ENCODE data around the gene ADGRL3.

ADGRL3 gene

DNA sequence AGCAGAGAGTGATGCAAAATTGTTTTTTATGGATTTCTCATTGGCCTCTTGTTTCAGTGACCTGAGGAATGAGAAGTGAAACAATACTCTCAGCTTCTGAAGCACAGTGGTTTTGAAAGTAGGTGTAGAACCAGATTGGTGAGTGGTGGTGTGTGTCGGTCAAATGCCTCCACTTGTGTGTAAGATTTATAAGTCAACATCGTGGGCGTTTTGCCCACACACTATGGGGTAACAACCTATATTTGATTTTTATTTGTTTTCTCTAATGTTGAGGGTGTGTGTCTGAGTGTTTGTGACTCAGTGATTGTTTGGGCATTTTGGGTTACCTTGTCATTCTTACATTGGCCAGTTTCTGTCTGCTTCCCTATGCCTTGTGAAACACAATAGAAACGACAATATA, 23.3 kb downstream of the ADGRL3 start:
- no peak for DNase-seq
- H3K4me1 Mint-ChIP-seq: no peaks in the 10 kb centered on the region
- H3K27me3 Mint-ChIP-seq: no peaks in the 10 kb centered on the region
- H3K4me3 Mint-ChIP-seq: no peak overlapping the region
- H3K9me3 Mint-ChIP-seq: peaks cover 6% of the 10 kb centered on the region
- no peak overlapping the region for H3K27ac Mint-ChIP-seq
- H3K36me3 Mint-ChIP-seq (ENCODE audit: low read depth): no peaks in the 10 kb centered on the region
- no peak for ATAC-seq

DNA sequence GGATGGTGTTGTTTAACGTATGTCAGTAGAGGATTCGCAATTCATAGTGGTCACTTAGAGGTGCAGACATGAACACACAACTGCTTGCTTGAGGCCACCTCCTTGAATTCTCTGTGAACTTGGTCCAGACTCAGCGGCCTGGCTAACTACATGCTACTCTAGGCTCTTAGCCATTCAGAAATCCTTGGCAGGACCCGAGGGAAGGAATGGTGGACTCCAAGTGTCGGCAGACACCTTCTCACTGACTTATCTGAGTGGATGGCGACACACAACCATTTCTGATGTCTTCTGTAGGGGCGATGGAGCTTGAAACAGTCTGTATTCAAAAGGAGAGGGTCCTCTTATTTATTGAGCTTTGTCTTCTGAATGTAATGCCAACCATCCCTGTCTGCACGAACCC, 24.4 kb downstream of the ADGRL3 start:
- no peaks in the 10 kb centered on the region for H3K27me3 Mint-ChIP-seq
- no peaks in the 10 kb centered on the region for H3K4me1 Mint-ChIP-seq
- no peak overlapping the region for H3K27ac Mint-ChIP-seq
- H3K36me3 Mint-ChIP-seq (ENCODE audit: low read depth): no peaks in the 10 kb centered on the region
- DNase-seq (no peak), ATAC-seq (no peak)
- no peak overlapping the region for H3K4me3 Mint-ChIP-seq
- peaks cover 6% of the 10 kb centered on the region for H3K9me3 Mint-ChIP-seq

DNA sequence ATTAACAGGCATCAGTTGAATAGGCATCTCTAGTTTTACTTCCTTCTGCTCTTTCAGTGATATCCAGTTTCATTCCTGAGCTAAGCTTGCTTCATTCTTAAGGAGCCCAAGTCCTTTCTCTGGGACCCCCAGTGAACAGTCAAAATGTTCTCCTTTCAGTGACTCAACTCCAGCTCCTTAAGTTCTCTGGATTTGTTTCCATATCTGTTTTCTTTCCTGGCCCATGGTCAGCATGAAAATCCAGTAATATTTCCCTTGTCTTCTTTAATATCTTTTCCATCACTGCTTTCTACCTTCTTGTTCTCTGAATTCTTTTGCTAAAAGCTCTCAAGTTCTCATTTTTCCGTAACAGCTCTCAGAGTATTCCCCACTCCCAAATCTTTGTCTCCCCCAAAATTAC, 25.5 kb downstream of the ADGRL3 start:
- H3K9me3 Mint-ChIP-seq: peaks cover 4% of the 10 kb centered on the region
- H3K4me3 Mint-ChIP-seq: no peak overlapping the region
- H3K36me3 Mint-ChIP-seq (ENCODE audit: low read depth): no peaks in the 10 kb centered on the region
- no peaks in the 10 kb centered on the region for H3K27me3 Mint-ChIP-seq
- no peak for ATAC-seq
- no peak for DNase-seq
- no peak overlapping the region for H3K27ac Mint-ChIP-seq
- no peaks in the 10 kb centered on the region for H3K4me1 Mint-ChIP-seq

DNA sequence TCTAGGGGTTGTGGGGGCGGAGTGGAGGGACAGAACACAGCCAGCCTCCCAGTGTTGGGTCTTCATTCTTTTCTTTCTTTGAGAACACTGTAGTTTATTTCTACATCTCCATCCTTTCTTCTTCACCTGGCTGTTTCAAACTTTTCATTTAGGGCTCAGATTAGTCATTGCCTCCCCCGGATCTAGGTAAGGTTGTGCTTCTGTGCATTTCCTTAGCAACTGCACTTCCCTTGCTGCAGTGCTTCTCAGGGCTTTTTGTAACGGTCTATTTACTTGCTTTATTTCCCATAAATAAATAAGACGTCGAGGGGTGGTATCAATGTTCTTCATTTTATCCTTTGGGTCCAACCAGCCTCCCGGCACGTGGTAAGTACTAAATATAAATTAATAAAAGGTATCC, 31.3 kb downstream of the ADGRL3 start:
- DNase-seq (no peak), ATAC-seq (no peak)
- no peaks in the 10 kb centered on the region for H3K36me3 Mint-ChIP-seq (ENCODE audit: low read depth)
- H3K27ac Mint-ChIP-seq: no peak overlapping the region
- H3K4me1 Mint-ChIP-seq: no peaks in the 10 kb centered on the region
- peaks cover 24% of the 10 kb centered on the region for H3K9me3 Mint-ChIP-seq
- H3K27me3 Mint-ChIP-seq: no peaks in the 10 kb centered on the region
- no peak overlapping the region for H3K4me3 Mint-ChIP-seq

DNA sequence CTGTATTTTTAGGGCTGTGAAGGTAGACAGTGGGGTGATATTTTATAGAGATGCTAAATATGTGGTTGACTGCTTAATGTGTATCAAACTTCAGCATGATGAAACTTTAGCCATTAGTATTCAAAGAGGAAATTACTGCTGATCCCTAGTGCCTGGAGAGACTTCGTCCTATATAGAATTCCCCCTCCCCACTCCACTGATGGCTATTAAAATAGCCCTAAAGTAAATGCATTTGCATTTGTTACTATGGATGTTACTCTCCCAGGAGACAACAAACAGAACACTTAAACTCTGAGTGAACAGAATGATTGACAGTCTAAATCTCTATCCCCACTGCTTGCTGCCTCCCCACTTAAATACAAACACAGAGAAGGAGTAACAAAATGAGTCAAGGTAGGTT, 39.1 kb downstream of the ADGRL3 start:
- Mint-ChIP-seq H3K4me3 (no peak overlapping the region), H3K36me3 (ENCODE audit: low read depth) (no peaks in the 10 kb centered on the region), H3K9me3 (peaks cover 7% of the 10 kb centered on the region), H3K27me3 (no peaks in the 10 kb centered on the region), H3K4me1 (no peaks in the 10 kb centered on the region), H3K27ac (no peak overlapping the region)
- ATAC-seq: no peak
- no peak for DNase-seq

DNA sequence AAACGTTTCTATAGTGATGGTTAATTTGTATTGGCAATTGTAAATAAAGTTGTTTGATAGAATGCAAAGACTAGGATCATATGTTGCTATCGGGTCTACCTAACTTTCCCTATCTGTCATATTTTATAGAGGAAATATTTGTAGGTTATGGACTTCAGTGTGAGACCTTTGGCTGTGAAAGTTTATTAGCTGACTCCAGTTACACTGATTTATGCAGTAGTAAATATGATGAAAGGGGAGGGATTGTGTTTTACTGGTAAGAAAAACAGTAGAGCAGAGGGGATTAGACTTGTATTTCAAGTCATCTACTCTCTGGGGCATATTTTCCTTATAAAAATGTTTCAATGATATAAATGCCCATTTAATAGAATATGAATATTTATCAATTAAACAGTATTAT, 43.8 kb downstream of the ADGRL3 start:
- Mint-ChIP-seq H3K9me3 (peaks cover 2% of the 10 kb centered on the region), H3K4me1 (no peaks in the 10 kb centered on the region), H3K27me3 (no peaks in the 10 kb centered on the region), H3K27ac (no peak overlapping the region), H3K36me3 (ENCODE audit: low read depth) (no peaks in the 10 kb centered on the region), H3K4me3 (no peak overlapping the region)
- ATAC-seq: no peak
- DNase-seq: no peak

DNA sequence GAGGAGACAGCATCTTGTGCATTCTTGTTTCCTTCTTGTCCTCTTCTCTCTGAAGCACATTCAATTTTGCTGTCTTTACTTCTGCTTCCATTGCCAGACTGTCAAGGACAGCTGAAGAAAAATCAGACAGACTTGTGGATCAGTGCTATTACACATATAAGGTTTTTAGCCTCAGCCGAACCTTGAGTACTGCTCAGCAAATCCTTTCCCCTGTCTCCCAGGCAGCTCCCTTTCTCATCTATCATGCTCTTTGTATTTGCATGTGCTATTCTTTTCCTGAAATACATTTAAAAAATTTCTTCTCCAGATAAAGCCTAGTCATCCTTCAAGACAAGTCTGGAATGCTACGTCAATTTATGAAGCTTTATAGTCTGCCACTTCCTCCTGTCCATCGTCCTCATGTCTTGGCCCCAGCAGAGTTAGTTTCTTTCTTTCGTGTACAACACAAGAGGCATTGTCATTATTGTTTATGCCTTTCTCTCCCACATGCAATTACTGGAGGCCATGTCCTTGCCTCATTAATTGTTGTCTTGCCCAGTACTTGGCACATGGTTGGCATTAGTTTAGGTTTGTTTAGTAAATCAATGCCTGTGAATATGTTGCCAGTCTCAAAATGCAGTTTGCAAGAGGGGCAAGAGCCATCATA, 45.1 kb downstream of the ADGRL3 start:
- Mint-ChIP-seq H3K4me1 (no peaks in the 10 kb centered on the region), H3K36me3 (ENCODE audit: low read depth) (no peaks in the 10 kb centered on the region), H3K9me3 (peaks cover 2% of the 10 kb centered on the region), H3K4me3 (no peak overlapping the region), H3K27ac (no peak overlapping the region), H3K27me3 (no peaks in the 10 kb centered on the region)
- ATAC-seq (no peak), DNase-seq (no peak)

DNA sequence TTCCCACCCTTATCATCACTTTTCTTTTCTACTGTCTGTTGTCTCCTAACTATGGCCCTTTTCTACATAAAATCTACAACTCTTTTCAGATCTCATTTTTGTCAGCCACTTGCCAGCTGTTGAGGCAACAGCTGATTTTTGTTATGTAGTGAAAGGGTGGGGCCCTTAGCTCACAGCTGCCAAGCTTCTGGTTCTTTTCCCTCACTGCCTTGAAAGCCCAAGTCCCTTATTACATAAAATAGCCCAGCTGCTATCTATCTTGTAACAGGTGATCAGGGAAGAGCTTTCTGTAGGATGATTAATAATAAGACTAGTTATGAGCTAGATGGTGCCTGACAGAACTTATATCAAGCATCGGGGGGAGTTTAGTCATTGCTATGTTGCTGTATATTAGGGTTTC, 45.9 kb downstream of the ADGRL3 start:
- no peaks in the 10 kb centered on the region for H3K4me1 Mint-ChIP-seq
- H3K4me3 Mint-ChIP-seq: no peak overlapping the region
- H3K27me3 Mint-ChIP-seq: no peaks in the 10 kb centered on the region
- ATAC-seq (no peak), DNase-seq (no peak)
- no peaks in the 10 kb centered on the region for H3K36me3 Mint-ChIP-seq (ENCODE audit: low read depth)
- no peak overlapping the region for H3K27ac Mint-ChIP-seq
- H3K9me3 Mint-ChIP-seq: peaks cover 2% of the 10 kb centered on the region

DNA sequence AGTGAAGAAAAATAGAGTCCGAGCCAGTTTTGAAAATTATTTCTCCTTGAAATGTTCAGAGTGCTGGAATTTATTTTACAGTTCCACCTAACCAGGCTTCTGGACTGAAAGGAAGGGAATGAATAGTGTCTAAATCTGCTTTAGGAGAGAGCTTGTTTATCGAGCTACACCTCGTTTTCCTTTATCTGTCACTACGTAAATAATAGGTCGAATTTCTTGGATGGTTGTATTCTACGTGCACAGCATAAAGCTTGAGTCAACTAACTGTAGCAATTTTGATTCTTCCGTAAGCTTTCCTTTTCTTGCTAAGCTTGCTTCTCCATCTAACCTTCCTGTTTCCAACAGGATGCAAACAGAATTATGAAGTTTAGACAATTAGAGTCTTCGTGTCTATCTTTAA, 48.6 kb downstream of the ADGRL3 start:
- Mint-ChIP-seq H3K27me3 (no peaks in the 10 kb centered on the region), H3K27ac (no peak overlapping the region), H3K36me3 (ENCODE audit: low read depth) (no peaks in the 10 kb centered on the region), H3K4me1 (no peaks in the 10 kb centered on the region), H3K4me3 (no peak overlapping the region), H3K9me3 (peaks cover 2% of the 10 kb centered on the region)
- ATAC-seq: no peak
- no peak for DNase-seq

DNA sequence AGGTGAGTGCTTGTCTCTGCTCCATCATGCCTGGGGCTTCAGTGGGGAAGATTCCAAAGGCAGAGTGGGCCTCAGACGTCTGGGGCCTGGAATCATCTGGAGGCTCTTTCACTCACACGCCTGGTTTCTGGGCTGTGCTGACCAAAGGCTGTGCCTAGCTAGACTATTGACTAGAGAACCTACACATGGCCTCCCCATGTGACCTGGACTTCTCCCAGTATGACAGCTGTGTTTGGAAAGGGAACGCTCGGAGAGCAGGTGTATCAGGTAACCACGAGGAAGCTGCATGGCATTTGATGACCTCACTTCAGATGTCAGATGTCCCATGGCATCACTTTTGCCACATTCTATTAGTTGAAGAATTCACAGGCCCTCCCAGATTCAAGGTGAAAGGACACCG, 51.0 kb downstream of the ADGRL3 start:
- no peaks in the 10 kb centered on the region for H3K27me3 Mint-ChIP-seq
- H3K27ac Mint-ChIP-seq: no peak overlapping the region
- DNase-seq (no peak), ATAC-seq (no peak)
- H3K4me3 Mint-ChIP-seq: no peak overlapping the region
- no peaks in the 10 kb centered on the region for H3K4me1 Mint-ChIP-seq
- no peaks in the 10 kb centered on the region for H3K36me3 Mint-ChIP-seq (ENCODE audit: low read depth)
- peaks cover 5% of the 10 kb centered on the region for H3K9me3 Mint-ChIP-seq

DNA sequence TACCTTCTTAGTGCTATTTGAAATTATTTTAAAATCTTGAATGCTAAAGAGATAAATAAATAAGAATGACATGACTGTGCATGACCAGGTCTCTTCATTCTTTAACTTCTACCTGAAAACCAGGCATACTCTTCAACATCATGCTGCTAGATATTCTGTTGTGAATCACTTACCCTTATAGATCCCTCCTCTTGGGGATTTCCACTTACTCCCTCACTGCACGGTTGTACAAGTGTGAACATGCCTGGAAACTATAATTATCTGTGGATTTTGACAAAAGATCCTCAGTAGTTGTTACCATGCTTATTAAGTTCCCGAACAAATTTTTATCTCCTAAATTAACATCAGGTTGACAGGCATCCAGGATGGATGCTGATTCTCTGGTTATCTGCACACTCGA, 54.3 kb downstream of the ADGRL3 start:
- Mint-ChIP-seq H3K4me3 (no peak overlapping the region), H3K27me3 (no peaks in the 10 kb centered on the region), H3K9me3 (peaks cover 3% of the 10 kb centered on the region), H3K36me3 (ENCODE audit: low read depth) (no peaks in the 10 kb centered on the region), H3K27ac (no peak overlapping the region), H3K4me1 (no peaks in the 10 kb centered on the region)
- ATAC-seq (no peak), DNase-seq (no peak)

DNA sequence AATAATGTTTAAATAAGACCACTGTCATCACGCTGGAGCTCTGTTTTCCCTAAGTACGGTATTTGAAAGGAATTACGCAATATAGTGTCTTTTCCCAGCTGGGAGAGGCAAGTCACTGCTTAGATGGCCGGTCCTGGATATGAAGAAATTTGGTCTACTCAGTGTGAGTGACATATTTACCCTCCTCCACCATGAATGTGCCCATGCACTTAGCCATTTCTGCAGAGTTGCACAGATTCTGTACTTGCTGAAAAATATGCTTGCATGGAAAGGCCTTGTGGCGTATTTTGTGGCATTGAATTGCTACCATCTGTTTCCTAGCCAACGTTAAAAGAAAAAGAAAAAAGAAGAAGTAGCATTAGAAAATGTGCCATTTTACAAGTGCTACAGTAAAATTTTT, 73.1 kb downstream of the ADGRL3 start:
- no peak overlapping the region for H3K27ac Mint-ChIP-seq
- no peaks in the 10 kb centered on the region for H3K4me1 Mint-ChIP-seq
- no peak overlapping the region for H3K4me3 Mint-ChIP-seq
- no peaks in the 10 kb centered on the region for H3K36me3 Mint-ChIP-seq (ENCODE audit: low read depth)
- no peak for DNase-seq
- no peaks in the 10 kb centered on the region for H3K9me3 Mint-ChIP-seq
- no peaks in the 10 kb centered on the region for H3K27me3 Mint-ChIP-seq
- no peak for ATAC-seq

DNA sequence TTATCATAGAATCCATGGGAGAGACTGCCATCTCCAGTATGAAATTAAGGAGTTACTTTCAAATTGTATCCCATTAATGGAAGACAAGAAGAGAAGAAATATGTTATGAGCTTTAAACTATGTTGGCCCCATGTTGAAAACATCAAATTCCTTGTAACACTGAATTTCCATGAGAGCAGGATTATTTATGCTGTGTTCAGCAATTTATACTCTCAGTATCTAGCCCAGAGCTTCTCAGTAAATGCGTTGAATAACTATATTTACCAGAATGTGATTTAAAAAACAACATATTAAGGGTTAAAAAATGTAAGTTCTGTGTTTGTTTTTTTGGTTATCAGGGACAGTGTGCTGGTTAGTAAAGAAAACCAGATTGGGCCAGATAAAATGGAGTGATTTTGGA, 74.2 kb downstream of the ADGRL3 start:
- Mint-ChIP-seq H3K4me3 (no peak overlapping the region), H3K27ac (no peak overlapping the region), H3K36me3 (ENCODE audit: low read depth) (no peaks in the 10 kb centered on the region), H3K9me3 (no peaks in the 10 kb centered on the region), H3K4me1 (no peaks in the 10 kb centered on the region), H3K27me3 (no peaks in the 10 kb centered on the region)
- DNase-seq (no peak), ATAC-seq (no peak)

DNA sequence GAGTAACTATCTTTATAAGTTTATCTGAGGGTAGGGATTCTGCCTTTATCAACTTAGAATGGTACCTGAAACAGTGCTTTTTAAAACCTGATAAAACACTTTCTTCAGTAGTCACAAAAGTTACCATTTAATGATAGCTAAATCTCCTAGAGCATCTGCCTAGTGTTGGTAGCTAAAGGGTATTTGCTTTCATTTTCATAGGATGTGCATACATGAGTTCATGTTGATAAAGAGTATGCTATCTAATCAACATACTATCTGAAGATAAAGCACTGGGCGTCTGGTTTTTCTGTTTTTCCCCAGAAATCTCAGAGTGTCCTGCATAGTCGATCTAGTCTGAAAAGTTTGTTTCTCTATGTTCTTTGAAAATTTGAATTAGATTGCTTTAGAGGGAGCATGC, 75.1 kb downstream of the ADGRL3 start:
- H3K27me3 Mint-ChIP-seq: no peaks in the 10 kb centered on the region
- no peaks in the 10 kb centered on the region for H3K36me3 Mint-ChIP-seq (ENCODE audit: low read depth)
- ATAC-seq (no peak), DNase-seq (no peak)
- no peaks in the 10 kb centered on the region for H3K4me1 Mint-ChIP-seq
- H3K4me3 Mint-ChIP-seq: no peak overlapping the region
- H3K9me3 Mint-ChIP-seq: no peaks in the 10 kb centered on the region
- no peak overlapping the region for H3K27ac Mint-ChIP-seq

DNA sequence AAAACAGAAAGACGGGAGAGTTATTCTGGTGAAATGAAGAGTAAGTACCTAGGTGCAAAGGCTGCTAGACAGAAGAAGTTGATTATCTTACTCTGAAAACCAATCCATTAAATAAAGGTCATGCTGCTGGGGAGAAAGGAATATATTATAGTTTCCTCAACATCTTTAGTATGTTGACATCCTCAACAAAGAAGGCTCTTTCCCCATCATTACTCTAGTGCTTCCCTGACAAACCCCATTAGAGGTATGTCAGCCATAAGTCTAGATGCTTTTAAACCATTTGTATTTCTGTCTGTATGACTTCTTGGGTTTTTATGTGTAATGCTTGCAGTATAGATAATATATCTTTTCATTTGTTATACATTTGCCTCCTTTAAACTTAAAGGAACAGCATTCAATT, 75.9 kb downstream of the ADGRL3 start:
- no peak for ATAC-seq
- DNase-seq: no peak
- Mint-ChIP-seq H3K27ac (no peak overlapping the region), H3K4me1 (no peaks in the 10 kb centered on the region), H3K27me3 (no peaks in the 10 kb centered on the region), H3K36me3 (ENCODE audit: low read depth) (no peaks in the 10 kb centered on the region), H3K4me3 (no peak overlapping the region), H3K9me3 (no peaks in the 10 kb centered on the region)

Data from activated naive CD8-positive, alpha-beta T cell treated with anti-CD3 and anti-CD28 coated beads, Interleukin-2, amount 50 U/mL, for 24 hours (primary cell).